GM18870 (cell line): Measurements from ENCODE around the gene TEX2.
"Not testable (repeated sequence)": the region's sequence is repeated elsewhere in the genome, so short reads cannot be mapped to it uniquely, and the experiment has no call there.

Experiments
- ATAC-seq: cut with Tn5 transposase; IDR thresholded peaks from one replicate; pipeline ENCODE4 v1.9.1; 2021; ENCODE audit warnings: moderate library complexity; ENCODE audit not compliant: unreplicated experiment

Gene TEX2

DNA sequence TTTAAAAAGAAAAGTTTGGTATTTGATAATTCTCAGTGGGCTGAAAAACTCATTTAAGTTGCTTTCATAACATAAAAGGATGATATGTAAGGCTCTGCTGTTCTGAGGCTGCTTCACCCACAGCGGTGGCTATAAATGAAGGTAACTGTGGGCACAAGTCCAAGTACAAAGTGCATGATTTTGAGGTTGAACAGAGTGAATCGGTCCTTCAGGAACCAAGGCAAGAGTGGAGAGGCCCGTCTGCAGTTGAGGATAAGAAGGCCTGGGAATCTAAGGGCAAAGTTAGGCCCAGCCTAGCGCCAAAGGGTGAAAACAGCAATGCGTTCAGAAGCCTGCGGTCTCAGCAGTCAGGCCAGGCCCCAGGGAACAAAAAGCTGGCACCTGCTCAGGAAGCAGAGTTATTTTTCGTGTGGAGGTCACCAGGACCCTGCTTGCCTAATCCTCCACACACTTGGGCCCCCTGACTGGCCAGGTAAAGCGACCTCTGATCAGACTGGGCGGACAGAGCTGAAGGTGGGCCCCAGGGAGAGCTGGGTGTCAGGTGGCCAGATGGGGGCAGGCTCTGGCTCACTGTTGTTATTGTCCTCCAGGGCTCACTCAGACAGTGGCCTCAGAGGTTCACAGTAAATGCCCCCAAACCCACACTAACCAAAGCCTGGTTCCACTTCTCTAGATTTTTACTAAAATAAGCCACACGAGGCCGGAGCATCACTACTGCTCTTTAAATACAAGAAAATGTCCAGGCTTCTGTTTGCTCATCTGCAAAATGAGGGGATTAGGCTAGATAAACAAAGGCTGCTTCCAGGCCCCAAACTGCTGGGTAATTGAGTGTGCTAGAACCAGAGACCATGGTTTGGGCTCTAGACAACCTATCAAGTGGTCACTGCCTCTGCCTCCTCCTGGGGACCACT lies 46.5 kb downstream of the TEX2 start:
- ATAC-seq, result no peak

DNA sequence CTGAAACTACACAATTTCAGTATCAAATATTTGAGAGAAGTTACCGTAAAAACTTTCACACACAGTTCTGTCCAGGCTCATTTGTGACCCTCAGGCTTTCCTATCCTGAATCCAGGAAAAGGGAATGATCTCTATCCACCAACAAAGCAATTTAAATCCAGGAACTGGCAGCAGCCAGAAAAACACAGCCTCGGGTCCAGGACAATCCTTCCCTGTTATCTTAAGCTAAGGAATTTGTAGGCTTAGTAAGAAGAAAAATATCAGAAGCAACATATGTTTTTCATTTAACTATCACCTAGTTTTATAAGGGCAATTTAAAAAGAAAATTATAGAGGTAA lies 47.1 kb downstream of the TEX2 start:
- no peak for ATAC-seq

DNA sequence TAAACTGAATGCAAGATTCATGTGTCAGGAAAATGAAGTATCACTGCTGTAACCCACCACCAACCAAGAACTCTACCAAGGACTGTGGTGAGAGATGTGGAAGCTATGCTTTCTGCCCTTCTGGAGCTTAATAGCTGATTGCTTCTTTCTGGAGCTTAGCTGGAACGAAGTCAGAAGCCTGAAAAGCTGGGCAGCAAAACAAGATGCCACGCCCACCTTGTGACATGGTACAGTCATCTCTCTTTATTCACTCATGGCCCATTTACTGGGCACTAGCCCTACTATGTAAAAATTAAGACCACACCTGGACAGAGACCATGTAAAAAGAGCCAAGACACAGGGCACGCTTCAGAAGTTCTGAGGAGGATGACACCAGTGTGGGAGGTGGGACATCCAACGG lies 48.1 kb downstream of the TEX2 start:
- no peak for ATAC-seq

DNA sequence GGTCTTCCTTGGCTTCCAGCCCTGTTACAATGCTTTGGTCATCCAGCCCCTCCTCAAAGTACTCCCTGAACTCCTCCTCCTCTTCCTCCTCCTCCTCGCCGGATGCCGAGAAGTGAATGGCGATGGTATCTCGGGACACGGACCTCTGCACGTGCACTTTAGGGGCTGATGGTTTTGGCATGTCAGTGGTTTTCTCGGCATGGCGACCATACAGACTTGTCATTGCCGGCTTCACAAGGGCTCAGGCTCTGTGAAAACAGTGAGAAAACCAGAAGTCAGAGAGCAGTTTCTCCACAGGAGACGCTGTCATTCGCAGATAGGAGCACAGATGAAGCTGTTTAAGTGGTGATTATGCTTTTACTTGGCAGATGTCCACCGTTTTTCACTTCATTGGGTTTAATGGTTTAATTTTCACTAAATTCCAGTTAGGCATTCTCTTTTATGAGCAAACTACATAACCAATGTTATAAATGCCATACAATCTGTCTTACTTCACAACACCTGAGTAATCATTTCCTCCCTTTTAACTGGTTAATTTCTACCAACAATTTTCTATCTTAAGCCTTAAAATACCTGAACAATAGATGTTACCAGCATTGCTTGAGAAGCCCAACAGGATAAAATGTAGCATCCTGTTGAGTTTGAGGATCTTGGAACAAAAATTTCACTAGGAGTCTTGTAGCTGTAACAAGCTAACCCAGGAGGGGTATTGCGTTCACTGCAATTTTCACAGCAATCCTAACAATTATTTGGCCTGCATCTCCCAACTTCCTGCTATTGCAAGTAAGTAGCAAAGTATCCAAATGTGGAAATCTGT lies 48.9 kb downstream of the TEX2 start:
- no peak for ATAC-seq

DNA sequence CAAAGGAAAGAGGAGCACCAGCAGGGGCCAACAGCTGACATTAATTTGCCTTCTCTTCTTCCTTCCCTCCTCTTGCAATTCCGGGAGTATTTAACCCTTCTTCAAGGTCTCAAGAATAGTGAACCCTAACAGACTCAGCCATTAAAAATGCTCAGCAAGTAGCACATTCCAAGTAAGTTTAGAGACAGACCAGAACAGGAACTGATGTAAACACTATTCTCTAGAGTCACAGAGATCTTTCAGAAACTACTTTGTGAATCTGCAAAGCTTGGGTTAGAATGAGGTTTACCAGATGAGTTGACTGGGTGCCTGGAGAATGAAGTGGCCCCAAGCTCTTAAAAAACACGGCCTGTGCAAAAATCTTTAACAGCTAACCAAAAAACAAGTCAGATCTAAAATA lies 50.9 kb downstream of the TEX2 start:
- no peak for ATAC-seq

DNA sequence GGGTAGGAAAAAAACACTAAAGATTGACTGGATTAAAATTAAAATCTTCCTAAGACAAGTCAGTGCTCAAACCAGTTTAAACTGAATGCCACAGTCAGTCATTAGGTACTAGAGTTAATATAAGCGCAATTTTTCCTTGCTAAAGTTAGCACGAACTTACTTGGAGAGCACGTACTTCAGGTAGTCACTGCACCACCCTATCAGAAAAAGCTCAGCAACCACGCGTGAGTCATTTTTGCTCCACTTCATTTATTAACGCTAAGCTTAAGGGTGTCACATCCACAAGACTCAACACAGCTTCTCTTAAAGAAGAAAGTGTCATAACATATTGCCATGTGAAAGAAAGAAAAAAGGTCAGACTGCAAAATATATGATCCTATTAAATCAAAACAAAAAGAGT lies 53.1 kb downstream of the TEX2 start:
- no peak for ATAC-seq

DNA sequence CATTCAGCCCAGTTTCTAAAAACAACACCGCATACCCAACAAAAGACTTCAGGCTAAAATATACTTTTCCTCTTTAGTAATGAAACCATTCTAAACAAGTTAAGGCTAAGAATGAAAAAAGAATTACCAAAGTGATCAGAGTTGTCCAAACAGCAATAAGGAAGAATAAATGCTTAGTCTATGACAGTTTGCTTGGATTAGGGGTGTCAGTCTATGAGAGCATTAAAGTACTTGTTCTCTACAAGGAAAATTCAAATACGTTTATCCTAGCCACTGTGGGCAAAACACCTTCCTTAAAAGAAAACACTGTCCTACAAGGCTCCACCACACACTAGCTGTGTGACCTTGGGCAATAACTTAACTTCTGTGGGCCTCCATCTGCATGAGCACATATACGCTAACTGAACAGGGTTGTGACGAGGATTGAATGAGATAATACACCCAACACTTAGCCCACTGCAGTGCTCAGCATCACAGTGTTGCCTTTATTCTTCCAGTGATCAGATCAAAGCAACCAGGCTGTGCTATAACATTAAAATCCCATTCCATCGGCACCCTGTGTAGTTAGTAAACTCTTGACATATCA lies 53.6 kb downstream of the TEX2 start:
- no peak for ATAC-seq

DNA sequence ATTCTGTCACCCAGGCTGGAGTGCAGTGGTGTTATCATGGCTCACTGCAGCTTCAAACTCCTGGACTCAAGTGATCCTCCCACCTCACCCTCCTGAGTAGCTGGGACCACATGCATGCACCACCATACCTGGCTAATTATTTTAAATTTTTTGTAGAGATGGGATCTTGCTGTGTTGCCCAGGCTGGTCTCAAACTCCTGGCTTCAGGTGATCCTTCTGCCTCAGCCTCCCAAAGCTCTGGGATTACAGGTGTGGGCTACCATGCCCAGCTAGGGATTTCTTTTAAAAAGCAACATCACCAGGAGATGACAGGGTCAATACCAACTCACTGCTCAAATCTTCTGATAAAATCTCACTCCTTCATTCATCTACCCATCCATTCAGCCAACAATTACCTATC lies 54.4 kb downstream of the TEX2 start:
- ATAC-seq, result not testable (repeated sequence)

DNA sequence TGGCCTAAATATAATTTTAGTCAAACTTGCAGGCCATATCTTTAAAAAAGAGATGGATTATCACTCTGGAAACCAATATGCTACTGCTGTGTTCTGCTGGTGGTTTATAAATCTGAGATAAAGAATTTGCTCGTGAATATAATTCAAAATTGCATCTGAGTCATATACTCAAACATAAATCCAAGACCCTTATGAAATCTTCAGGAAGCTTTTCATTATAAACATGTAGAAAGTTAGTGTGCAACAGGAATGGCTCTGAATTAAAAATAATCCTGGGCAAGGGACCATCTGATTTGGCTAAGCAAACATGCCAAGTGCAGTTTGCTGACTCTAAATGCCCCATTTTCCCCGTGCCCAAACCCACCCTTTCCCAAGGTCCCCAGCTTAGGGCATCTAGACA lies 57.3 kb downstream of the TEX2 start:
- no peak for ATAC-seq

DNA sequence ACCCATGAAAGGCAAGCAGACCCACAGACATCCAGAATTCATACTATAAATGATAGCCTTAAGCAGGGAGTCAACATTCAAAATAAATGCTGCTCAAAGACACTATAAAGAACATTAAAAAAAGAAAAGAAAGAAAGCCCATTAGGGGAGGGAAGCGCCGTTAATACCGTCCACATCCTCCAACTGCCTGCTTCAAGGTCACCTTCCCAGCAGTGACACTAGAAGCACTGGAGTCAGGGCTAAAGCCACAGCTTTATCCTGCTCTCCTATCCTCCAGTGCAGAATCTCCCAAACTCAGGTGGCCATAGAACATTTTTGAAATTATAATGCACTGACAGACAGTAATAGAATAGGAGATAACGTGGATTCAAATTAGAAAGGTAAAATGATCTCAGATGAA lies 59.4 kb downstream of the TEX2 start:
- no peak for ATAC-seq

DNA sequence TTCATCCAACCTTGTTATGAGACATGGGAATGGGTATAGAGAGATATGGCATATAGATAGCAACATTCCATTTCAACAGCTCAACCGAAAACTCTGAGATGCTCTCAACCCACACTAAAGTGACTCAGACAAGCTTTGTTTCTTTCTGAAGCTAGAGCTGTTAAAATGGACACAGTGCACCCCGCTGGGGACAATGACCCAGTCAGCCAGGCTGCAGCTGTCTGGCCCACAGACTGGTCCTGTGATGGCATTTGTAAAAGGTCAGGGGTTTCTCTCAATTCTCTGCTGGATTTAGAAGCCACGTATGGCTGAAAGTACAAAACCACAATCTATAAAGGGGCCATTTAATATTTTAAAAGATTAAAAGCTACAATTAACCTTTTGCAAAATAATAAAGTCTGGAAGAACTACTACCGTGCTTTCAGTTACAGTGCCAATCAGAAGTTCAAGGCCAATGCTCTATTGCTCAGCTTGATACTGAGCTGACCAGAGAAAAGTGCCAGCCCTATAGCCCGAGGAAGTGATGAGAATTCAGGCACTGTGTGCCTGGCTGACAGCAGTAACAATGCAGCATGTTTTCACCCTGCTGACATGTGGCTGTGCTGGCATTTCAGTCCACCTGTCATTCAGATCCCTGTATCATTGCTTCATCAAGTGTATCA lies 60.2 kb downstream of the TEX2 start:
- no peak for ATAC-seq

DNA sequence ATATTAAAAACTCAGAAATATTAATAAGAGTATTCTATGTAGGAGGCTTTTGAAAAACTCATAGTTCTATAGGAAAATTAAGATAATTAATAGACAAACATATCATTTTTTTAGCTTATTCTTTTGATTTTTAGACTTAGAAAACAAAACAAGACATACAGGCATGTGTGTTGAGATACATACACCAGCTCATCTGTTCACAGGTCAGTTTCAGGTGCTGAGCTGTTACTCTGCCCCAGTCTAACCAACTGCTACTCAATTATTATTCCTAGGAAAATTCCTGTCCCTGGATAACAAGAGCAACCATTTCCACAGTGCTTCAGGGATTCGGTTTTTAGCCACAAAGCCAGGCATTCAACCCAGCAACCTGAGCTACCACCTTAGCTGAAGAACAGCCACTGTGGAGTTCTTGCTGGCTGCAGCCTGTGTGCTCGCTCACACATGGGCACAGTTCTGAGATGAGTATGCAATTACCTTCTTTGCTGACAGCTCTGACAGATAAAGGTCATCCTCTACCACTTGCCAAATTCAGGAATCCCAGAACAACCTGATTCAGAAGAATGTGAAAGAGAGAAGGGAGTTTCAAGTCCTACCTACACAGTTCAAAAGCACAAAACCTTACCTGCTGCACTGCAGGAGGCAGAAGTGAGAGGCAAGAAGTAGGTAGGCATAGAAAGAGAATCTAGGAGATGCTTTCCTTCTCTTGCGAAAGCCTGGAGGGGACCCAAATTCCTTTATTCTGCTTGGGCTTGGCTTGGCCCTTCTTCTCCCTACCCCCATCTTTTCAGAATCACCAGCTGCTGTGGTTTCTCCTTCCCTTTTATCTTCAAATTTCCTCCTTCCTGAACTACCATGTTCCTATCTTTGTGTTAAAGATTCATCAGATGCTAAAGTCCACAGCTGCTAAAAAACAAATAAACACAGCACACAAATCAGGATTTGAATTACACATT lies 62.7 kb downstream of the TEX2 start:
- no peak for ATAC-seq

DNA sequence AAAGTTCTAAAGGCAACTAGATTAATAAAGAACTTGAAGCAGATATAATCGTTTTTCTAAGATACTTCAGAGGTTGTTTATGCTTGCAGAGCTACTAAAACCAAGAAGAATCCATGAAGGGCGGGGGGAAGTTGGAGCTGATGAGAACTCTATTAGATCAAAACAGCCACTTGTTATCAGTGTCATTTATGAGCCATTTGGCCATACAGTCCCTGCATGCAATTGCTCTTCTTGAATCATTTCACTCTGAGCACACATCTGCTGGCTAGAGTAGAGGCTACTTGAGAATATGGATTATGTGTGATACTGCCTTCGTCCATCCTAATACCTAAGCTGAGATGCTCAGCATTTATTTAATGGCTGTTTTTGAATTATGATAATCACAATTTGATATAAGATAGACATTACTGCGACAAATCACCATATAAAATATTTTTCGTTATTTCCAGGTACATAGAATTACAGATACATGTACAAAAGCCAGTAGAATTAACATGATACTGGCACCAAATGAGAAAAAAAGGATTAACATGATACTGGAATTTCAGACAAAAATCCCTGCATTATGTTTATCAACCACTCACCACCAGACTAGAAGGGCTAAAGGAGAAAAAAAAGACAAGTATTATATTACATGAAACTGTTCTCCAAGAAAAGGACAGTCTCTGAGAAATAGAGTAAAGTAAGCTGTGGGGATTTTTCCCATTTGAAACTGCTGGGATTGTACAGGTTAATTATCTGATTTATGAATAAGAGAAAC lies 64.5 kb downstream of the TEX2 start:
- no peak for ATAC-seq

DNA sequence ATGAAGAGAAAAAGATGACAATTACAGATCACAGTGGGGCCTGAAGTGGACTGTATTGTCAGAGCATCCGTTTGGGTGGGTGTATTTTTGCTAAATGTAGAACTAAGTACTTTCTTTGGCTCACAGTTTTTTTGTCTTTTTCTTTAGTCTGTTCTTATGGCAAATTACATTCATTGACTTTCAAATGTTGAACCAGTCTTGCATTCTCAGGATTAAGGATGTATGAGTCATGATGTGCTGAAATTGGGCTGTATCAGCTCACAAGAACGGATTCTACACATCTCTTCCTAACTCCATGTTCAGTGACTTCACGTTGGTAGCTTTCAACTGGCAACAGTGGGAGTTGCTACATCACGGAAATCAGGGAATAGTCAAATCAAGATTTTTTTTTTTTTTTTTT lies 66.5 kb downstream of the TEX2 start:
- no peak for ATAC-seq

DNA sequence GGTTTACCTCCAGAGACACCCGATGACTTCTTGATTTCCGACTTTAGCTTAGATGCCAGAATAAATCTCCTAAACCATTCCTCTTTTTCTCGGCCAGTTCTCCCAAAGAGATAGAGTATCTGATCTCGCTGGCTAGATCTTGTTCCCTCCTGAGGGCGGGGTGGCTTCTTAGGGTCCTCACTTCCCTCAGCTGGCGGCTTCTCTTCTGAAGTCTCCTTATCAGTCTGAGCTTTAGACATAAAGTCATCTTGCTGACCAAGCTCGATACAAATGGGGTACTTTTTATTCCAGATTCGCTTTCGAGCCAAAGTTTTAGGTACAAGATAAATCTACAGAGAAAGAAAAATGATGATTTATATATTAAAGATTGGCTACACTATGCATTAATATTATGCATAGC lies 69.5 kb downstream of the TEX2 start:
- ATAC-seq, result no peak

DNA sequence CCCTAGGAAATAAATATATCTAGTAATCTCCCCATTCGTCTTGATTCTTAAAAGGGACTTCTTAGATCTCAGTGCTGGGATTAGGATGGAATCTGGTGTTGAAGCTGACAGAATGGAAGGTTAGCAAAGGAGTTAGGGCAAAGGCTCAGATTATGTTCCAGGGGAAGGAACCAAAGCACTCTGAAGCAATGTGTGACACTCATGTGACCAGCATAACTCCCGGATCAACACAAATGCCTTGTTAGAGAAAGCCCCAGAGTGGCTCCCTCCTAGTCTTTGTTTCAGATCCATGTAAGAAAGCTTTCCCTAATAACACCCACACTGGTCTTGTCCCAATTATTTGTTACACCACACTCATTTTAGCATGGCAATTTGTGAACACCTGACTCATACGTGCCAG lies 70.5 kb downstream of the TEX2 start:
- no peak for ATAC-seq

DNA sequence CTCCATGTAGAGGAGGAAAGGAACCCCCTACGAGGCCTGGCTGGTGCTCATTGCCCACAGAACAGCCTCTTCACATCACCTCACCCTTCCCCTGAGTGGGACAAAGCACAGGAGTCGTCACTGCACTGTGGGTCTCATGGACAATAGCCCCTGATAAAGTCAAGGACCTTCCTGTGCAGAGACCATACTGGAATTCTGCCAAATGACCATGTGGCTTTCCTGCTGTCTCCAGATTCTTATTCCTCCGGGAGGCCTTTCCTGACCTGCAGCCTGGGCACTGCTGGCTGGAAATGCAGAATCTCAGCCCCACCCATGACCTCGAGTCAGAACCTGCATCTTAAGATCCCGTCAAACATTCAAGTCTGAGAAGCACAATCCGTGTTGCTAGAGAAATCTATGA lies 72.6 kb downstream of the TEX2 start:
- ATAC-seq, result no peak

DNA sequence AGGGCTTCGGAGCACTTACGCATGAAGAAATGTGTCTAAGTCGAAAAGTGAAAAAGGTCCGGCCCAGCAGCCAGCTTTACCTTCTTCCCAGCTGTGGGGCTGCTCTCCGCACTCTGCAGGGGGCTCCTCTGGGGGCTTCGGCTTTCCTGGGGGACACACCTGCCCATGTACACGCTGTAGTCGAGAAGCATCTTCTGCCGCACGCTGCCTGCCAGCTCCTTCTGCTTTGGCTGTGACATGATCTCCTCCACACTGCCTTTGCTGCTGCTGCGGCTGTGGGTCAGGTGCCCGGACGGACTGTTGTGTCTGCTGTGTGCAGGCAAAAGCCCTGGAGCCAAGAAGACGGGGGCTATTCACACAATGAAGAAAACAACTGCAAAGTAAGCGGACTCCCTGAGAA lies 75.0 kb downstream of the TEX2 start:
- ATAC-seq, result no peak

DNA sequence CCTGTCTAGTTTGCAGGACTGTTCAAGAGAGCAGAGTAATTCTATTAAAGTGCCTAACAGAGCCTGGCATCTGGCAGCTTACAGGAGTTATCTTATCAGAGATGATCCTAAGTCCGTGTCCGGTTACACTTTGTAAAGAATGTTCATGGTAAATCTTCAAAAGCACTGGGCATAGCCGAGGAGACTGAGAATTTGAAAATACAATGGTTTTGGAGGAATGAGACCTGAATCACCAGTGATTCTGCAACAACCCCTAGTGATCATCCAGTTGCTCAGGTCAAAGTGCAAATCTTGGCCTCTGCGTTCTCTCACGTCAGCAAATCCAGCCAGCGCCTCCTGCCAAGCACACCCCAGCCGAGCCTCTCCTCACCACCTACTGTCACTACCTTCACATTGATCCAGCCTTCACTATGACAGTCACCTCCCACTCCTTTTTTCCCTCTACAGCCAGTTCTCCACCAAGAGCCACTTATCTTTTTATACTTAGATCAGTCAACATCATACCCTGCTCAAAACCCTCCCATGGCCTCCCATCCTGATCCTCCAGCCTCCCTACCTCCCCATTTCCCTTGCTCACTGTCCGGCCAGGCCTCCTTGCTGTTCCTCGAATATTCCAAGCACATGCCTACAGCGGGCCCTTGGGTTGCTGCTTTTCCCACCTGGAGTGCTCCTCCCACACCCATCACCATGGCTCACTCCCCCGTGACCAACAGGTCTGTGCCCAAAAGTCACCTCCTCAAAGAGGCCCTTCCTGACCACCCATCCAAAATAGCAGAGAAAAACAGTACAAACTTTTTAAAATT lies 75.8 kb downstream of the TEX2 start:
- ATAC-seq, result no peak
